GM12878 (cell line): ENCODE results near the gene CLEC12A. TPM values are rescaled to one million over a fixed set of nuclear protein-coding genes. Genes with fewer than 3 reads are reported as not detected.

Experiments
- BACH1 ChIP-seq: fragments of 450-650 bp; IDR thresholded peaks from 2 replicates; pipeline ENCODE4 v1.6.1; 2017; ENCODE audit warnings: mild to moderate bottlenecking, borderline replicate concordance
- CBFB ChIP-seq: IDR thresholded peaks from 2 replicates; pipeline ENCODE4 v1.6.1; 2016; ENCODE audit warnings: antibody characterized with exemption, low read depth
- CHD2 ChIP-seq: IDR thresholded peaks from 2 replicates; pipeline ENCODE4 v1.6.1; 2011; ENCODE audit warnings: low read depth, low read length, improper control_type of control experiment, borderline replicate concordance
- EED ChIP-seq: sonication (generic); IDR thresholded peaks from 2 replicates; pipeline ENCODE4 v1.6.1; 2016; ENCODE audit warnings: antibody characterized with exemption, low read depth
- EP300 ChIP-seq, 2 experiments: fragments of 150-350 bp in 1 of 2; IDR thresholded peaks; 2 replicates each; pipeline ENCODE4 v1.6.1; 2011 to 2012; ENCODE audit warnings: low read depth in 2 of 2, low read length in 2 of 2, borderline replicate concordance in 1 of 2, improper control_type of control experiment in 1 of 2, inconsistent platforms in 1 of 2; ENCODE audit not compliant: control insufficient read depth in 1 of 2
- FOS ChIP-seq: IDR thresholded peaks from 3 replicates; pipeline ENCODE4 v1.6.1; 2011; ENCODE audit warnings: borderline replicate concordance; ENCODE audit not compliant: insufficient read length; ENCODE audit errors: extremely low read depth
- IKZF1 ChIP-seq: fragments of 450-650 bp; conservative IDR thresholded peaks from 2 replicates; pipeline ENCODE4 v1.6.1; 2017; ENCODE audit warnings: antibody characterized with exemption, mild to moderate bottlenecking
- IRF4 ChIP-seq: IDR thresholded peaks from 2 replicates; pipeline ENCODE4 v1.6.1; 2011; ENCODE audit warnings: low read depth, low read length
- MYC ChIP-seq: IDR thresholded peaks from 2 replicates; pipeline ENCODE4 v1.6.1; 2011; ENCODE audit warnings: mild to moderate bottlenecking, low read length, moderate library complexity, inconsistent platforms; ENCODE audit not compliant: insufficient read depth, insufficient replicate concordance, insufficient read length, severe bottlenecking
- NR2F1 ChIP-seq: fragments of 450-650 bp; conservative IDR thresholded peaks from 2 replicates; pipeline ENCODE4 v1.6.1; 2017; ENCODE audit warnings: mild to moderate bottlenecking
- POLR2AphosphoS5 ChIP-seq: IDR thresholded peaks from 2 replicates; pipeline ENCODE4 v1.6.1; 2011; ENCODE audit warnings: mild to moderate bottlenecking, low read length, inconsistent platforms
- RAD51 ChIP-seq: fragments of 450-650 bp; IDR thresholded peaks from 2 replicates; pipeline ENCODE4 v1.6.1; 2016; ENCODE audit warnings: moderate library complexity, mild to moderate bottlenecking, inconsistent platforms
- SIN3A ChIP-seq: IDR thresholded peaks from 2 replicates; pipeline ENCODE4 v1.6.1; 2012; ENCODE audit warnings: low read depth, low read length, improper control_type of control experiment
- SPI1 ChIP-seq: IDR thresholded peaks from 2 replicates; pipeline ENCODE4 v1.6.1; 2011; ENCODE audit warnings: low read depth, mild to moderate bottlenecking, low read length, moderate library complexity, borderline replicate concordance; ENCODE audit not compliant: insufficient read depth
- SUPT20H ChIP-seq: IDR thresholded peaks from 2 replicates; pipeline ENCODE4 v1.6.1; 2011; ENCODE audit warnings: low read depth, mild to moderate bottlenecking, low read length, moderate library complexity, borderline replicate concordance; ENCODE audit not compliant: control insufficient read depth
- TAF1 ChIP-seq: IDR thresholded peaks from 2 replicates; pipeline ENCODE4 v1.6.1; 2011; ENCODE audit warnings: mild to moderate bottlenecking, low read depth, low read length, borderline replicate concordance
- TARDBP ChIP-seq: IDR thresholded peaks from 2 replicates; pipeline ENCODE4 v1.6.1; 2016; ENCODE audit warnings: borderline replicate concordance
- polyA plus RNA-seq, 11 experiments: library from polyadenylated mRNA; depleted of rRNA in 4 of 11; unstranded in 6 of 11; stranded (reverse) in 5 of 11; fragments of >200 nt; fragmentation: Nextera tagmentation in 4 of 11; fragmentation: Illumina TruSeq in 1 of 11; extraction: Ambion mirVana in 4 of 11; extraction: Trizol in 1 of 11; gene quantifications; 1 replicate in 1 of 11; 2 replicates in 10 of 11; pipeline versions ENCODE4 v1.2.1 to v1.2.3, GENCODE V29; 2011 to 2016; ENCODE audit warnings: inconsistent platforms in 2 of 11, missing spikeins in 2 of 11, low read depth in 1 of 11
- total RNA-seq, 4 experiments: library from RNA; depleted of rRNA in 3 of 4; stranded (reverse); fragments of >200 nt in 3 of 4; fragmentation: Illumina TruSeq in 1 of 4; extraction: Trizol in 1 of 4; gene quantifications; 2 replicates each; pipeline versions ENCODE4 v1.2.1 to v1.2.3, GENCODE V29; 2013 to 2021
- TF ChIP-seq, protein P1 (sequence below): fragments of 450-650 bp; IDR thresholded peaks from 2 replicates; pipeline ENCODE4 v1.6.1; 2017; ENCODE audit warnings: borderline replicate concordance
- TF ChIP-seq, protein P2 (sequence below): fragments of 450-650 bp; formaldehyde crosslinking; IDR thresholded peaks from 2 replicates; pipeline ENCODE4 v1.4.0; 2020; ENCODE audit warnings: mild to moderate bottlenecking, moderate library complexity
- TF ChIP-seq, protein P3 (sequence below): fragments of 450-650 bp; IDR thresholded peaks from 2 replicates; pipeline ENCODE4 v1.6.1; 2017; ENCODE audit warnings: mild to moderate bottlenecking

The CLEC12A gene
- total and polyA plus RNA-seq, 10 of the 15 experiments (the other 5 are each of a cell fraction or from before 2014, with no cell fraction given) = 0.07 to 0.21 TPM; not detected in 8

DNA sequence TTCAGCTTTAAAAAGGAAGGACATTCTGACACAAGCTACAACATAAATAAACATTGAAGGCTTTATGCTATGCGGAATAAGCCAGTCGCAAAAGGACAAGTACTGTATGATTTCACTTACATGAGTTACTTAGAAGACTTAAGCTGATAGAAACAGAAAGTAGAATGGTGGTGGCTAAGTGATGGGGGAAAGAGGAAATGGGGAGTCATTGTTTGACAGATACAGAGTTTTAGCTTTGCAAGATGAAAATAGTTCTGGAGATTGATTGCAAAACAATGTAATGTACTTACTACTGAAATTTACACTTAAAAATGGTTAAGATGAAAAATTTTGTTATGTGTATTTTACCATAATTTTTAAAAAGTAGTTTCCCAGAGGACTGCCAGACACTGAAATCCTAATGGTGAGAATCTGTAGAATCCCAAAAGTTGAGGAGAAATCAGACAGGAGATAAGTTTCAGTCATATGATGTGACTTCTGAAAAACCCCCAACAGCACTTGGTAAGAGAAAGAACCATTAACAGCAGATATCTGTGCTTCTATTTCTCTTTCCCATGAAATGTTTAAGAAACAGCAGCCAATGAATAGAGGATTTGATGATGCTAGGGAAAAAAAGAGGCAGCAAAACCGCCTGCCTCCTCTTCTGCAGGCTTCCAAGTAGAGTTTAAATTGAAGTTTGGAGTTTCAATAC is 22.5 kb upstream of the CLEC12A start (continued):
- no peak; the same call in 1 of the 2 replicates for TF ChIP-seq BACH1
- no peak for TF ChIP-seq POLR2AphosphoS5
- TF ChIP-seq RAD51 = no peak
- TF ChIP-seq MYC = no peak
- TF ChIP-seq CBFB = no peak
- TF ChIP-seq TARDBP = no peak
- TF ChIP-seq, protein P1, sequence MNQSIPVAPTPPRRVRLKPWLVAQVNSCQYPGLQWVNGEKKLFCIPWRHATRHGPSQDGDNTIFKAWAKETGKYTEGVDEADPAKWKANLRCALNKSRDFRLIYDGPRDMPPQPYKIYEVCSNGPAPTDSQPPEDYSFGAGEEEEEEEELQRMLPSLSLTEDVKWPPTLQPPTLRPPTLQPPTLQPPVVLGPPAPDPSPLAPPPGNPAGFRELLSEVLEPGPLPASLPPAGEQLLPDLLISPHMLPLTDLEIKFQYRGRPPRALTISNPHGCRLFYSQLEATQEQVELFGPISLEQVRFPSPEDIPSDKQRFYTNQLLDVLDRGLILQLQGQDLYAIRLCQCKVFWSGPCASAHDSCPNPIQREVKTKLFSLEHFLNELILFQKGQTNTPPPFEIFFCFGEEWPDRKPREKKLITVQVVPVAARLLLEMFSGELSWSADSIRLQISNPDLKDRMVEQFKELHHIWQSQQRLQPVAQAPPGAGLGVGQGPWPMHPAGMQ = no peak
- TF ChIP-seq SUPT20H = no peak
- TF ChIP-seq SPI1 = peak; percentile 94
- TF ChIP-seq, protein P2, sequence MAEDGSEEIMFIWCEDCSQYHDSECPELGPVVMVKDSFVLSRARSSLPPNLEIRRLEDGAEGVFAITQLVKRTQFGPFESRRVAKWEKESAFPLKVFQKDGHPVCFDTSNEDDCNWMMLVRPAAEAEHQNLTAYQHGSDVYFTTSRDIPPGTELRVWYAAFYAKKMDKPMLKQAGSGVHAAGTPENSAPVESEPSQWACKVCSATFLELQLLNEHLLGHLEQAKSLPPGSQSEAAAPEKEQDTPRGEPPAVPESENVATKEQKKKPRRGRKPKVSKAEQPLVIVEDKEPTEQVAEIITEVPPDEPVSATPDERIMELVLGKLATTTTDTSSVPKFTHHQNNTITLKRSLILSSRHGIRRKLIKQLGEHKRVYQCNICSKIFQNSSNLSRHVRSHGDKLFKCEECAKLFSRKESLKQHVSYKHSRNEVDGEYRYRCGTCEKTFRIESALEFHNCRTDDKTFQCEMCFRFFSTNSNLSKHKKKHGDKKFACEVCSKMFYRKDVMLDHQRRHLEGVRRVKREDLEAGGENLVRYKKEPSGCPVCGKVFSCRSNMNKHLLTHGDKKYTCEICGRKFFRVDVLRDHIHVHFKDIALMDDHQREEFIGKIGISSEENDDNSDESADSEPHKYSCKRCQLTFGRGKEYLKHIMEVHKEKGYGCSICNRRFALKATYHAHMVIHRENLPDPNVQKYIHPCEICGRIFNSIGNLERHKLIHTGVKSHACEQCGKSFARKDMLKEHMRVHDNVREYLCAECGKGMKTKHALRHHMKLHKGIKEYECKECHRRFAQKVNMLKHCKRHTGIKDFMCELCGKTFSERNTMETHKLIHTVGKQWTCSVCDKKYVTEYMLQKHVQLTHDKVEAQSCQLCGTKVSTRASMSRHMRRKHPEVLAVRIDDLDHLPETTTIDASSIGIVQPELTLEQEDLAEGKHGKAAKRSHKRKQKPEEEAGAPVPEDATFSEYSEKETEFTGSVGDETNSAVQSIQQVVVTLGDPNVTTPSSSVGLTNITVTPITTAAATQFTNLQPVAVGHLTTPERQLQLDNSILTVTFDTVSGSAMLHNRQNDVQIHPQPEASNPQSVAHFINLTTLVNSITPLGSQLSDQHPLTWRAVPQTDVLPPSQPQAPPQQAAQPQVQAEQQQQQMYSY (CRISPR knock-in tag) = no peak
- TF ChIP-seq FOS = no peak
- TF ChIP-seq SIN3A = no peak
- no peak for TF ChIP-seq TAF1
- TF ChIP-seq IRF4 = peak; percentile 77; the same call in 1 of the 2 replicates
- TF ChIP-seq, protein P3, sequence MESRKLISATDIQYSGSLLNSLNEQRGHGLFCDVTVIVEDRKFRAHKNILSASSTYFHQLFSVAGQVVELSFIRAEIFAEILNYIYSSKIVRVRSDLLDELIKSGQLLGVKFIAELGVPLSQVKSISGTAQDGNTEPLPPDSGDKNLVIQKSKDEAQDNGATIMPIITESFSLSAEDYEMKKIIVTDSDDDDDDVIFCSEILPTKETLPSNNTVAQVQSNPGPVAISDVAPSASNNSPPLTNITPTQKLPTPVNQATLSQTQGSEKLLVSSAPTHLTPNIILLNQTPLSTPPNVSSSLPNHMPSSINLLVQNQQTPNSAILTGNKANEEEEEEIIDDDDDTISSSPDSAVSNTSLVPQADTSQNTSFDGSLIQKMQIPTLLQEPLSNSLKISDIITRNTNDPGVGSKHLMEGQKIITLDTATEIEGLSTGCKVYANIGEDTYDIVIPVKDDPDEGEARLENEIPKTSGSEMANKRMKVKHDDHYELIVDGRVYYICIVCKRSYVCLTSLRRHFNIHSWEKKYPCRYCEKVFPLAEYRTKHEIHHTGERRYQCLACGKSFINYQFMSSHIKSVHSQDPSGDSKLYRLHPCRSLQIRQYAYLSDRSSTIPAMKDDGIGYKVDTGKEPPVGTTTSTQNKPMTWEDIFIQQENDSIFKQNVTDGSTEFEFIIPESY = no peak
- TF ChIP-seq NR2F1 = no peak
- TF ChIP-seq IKZF1 = peak; percentile 39
- no peak for TF ChIP-seq CHD2
- TF ChIP-seq EP300 (IDR thresholded peaks at IDR 0.05; ENCODE audit: borderline replicate concordance in 1 of 2, control insufficient read depth in 1 of 2, low read depth in 2 of 2, low read length in 2 of 2) = peak in 1 of 2 experiments; percentile 77; a peak in 2 of 4 replicates
- TF ChIP-seq EED = no peak
